Stimulated activated CD8-positive, alpha-beta memory T cell treated with anti-CD3 and anti-CD28 coated beads, Interleukin-15, amount 100 ng/mL, for 24 hours (primary cell): ENCODE measurements around the gene PITPNM1.
"Not testable (repeated sequence)": the region's sequence is repeated elsewhere in the genome, so short reads cannot be mapped to it uniquely, and the experiment has no call there.

ENCODE experiments used
- DNase-seq: peaks from one replicate; pipeline ENCODE4 v3.0.0-alpha.2; 2020; ENCODE audit warnings: low read depth

PITPNM1 gene

GRCh38 chr11:67489885-67490726 is 15.1 kb downstream of the PITPNM1 start:
- no peak for DNase-seq

- no peak for DNase-seq
Measured at GRCh38 chr11:67489203-67489884, 15.8 kb downstream of the PITPNM1 start.

GRCh38 chr11:67486481-67487195 is 18.5 kb downstream of the PITPNM1 start:
- DNase-seq = no peak

- DNase-seq = not testable (repeated sequence)
Measured at GRCh38 chr11:67485873-67486361, 19.2 kb downstream of the PITPNM1 start.

- no peak for DNase-seq
Measured at GRCh38 chr11:67484847-67485311, 20.3 kb downstream of the PITPNM1 start.

- DNase-seq = no peak
Measured at GRCh38 chr11:67483831-67484665, 21.1 kb downstream of the PITPNM1 start.

GRCh38 chr11:67482827-67483798 is 22.1 kb downstream of the PITPNM1 start, which contains the start of gene AIP:
AIP (plus strand) TSS chr11:67483026; CDS start chr11:67483159, 133 bp downstream.
- peak; percentile 78 for DNase-seq

GRCh38 chr11:67482275-67482826 is 22.8 kb downstream of the PITPNM1 start:
- DNase-seq = no peak

GRCh38 chr11:67477344-67478050 is 27.7 kb downstream of the PITPNM1 start:
- not testable (repeated sequence) for DNase-seq

GRCh38 chr11:67476692-67477091 is 28.5 kb downstream of the PITPNM1 start:
- DNase-seq = not testable (repeated sequence)

GRCh38 chr11:67472882-67473281 is 32.3 kb downstream of the PITPNM1 start:
- no peak for DNase-seq

- DNase-seq = no peak
Measured at GRCh38 chr11:67470337-67471002, 34.7 kb downstream of the PITPNM1 start.

GRCh38 chr11:67469508-67469811 is 35.7 kb downstream of the PITPNM1 start:
- no peak for DNase-seq

- DNase-seq = peak; percentile 95
Measured at GRCh38 chr11:67468759-67469507, 36.2 kb downstream of the PITPNM1 start, which contains the start of gene TMEM134. TMEM134 (minus strand) TSS chr11:67469251; CDS start chr11:67469192, 59 bp downstream.

GRCh38 chr11:67468456-67468758 is 36.8 kb downstream of the PITPNM1 start:
- no peak for DNase-seq

GRCh38 chr11:67468056-67468455 is 37.1 kb downstream of the PITPNM1 start:
- no peak for DNase-seq

GRCh38 chr11:67466962-67467771 is 38.0 kb downstream of the PITPNM1 start:
- DNase-seq = no peak
